ENCODE measurements around the gene DDX60.

GRCh38 chr4:168188754-168189153 is 129.8 kb downstream of the DDX60 start:
- TF ChIP-seq, protein P1, sequence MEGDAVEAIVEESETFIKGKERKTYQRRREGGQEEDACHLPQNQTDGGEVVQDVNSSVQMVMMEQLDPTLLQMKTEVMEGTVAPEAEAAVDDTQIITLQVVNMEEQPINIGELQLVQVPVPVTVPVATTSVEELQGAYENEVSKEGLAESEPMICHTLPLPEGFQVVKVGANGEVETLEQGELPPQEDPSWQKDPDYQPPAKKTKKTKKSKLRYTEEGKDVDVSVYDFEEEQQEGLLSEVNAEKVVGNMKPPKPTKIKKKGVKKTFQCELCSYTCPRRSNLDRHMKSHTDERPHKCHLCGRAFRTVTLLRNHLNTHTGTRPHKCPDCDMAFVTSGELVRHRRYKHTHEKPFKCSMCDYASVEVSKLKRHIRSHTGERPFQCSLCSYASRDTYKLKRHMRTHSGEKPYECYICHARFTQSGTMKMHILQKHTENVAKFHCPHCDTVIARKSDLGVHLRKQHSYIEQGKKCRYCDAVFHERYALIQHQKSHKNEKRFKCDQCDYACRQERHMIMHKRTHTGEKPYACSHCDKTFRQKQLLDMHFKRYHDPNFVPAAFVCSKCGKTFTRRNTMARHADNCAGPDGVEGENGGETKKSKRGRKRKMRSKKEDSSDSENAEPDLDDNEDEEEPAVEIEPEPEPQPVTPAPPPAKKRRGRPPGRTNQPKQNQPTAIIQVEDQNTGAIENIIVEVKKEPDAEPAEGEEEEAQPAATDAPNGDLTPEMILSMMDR (IDR thresholded peaks at IDR 0.05), result no peak
- no peak for TF ChIP-seq POLR2A (IDR thresholded peaks at IDR 0.05)
